Common myeloid progenitor, CD34-positive (primary cell): ENCODE data around the gene CADM2.
"Not testable (repeated sequence)": the region's sequence is repeated elsewhere in the genome, so short reads cannot be mapped to it uniquely, and the experiment has no call there.

Experiments used
- CTCF ChIA-PET: fragments of 350-600 bp; sonication (Branson Sonifier 250); formaldehyde crosslinking; loops from one replicate; lab custom pipeline; 2021; ENCODE audit warnings: antibody characterized with exemption; lab: Charles Lee
- POLR2A ChIA-PET: fragments of 350-600 bp; sonication (Branson Sonifier 250); formaldehyde crosslinking; loops from one replicate; lab custom pipeline; 2021; ENCODE audit warnings: antibody characterized with exemption; lab: Charles Lee
- DNase-seq, 3 donors: peaks; one replicate each; pipeline versions ENCODE4 v3.0.0 to v3.0.0-alpha.2; 2013
- H3K27ac ChIP-seq, 2 experiments: 1 replicate in 1 of 2; 2 replicates in 1 of 2; pipeline ENCODE4 v1.7.0; 2013; ENCODE audit warnings: inconsistent platforms in 2 of 2, low read length in 2 of 2, mild to moderate bottlenecking in 2 of 2, low read depth in 1 of 2, moderate library complexity in 1 of 2; ENCODE audit not compliant: severe bottlenecking in 2 of 2, insufficient read depth in 1 of 2, poor library complexity in 1 of 2
- H3K27me3 ChIP-seq, 5 experiments: replicated peaks in 2 of 5; 1 replicate in 3 of 5; 2 replicates in 2 of 5; pipeline versions ENCODE4 v1.6.1 to v1.7.0; 2013; ENCODE audit warnings: low read length in 4 of 5, mild to moderate bottlenecking in 2 of 5, moderate library complexity in 2 of 5, inconsistent platforms in 1 of 5; ENCODE audit not compliant: insufficient read depth in 5 of 5, control insufficient read depth in 4 of 5
- H3K36me3 ChIP-seq, 4 experiments: 1 replicate in 2 of 4; 2 replicates in 2 of 4; pipeline versions ENCODE4 v1.6.1 to v1.7.0; 2013; ENCODE audit warnings: low read length in 3 of 4, control low read depth in 1 of 4, mild to moderate bottlenecking in 1 of 4; ENCODE audit not compliant: control insufficient read depth in 4 of 4, insufficient read depth in 4 of 4
- H3K4me1 ChIP-seq, 4 experiments: 1 replicate in 3 of 4; 2 replicates in 1 of 4; pipeline versions ENCODE4 v1.6.1 to v1.7.1; 2013; ENCODE audit warnings: low read length in 3 of 4, mild to moderate bottlenecking in 3 of 4, control low read depth in 1 of 4, inconsistent platforms in 1 of 4, moderate library complexity in 1 of 4; ENCODE audit not compliant: control insufficient read depth in 4 of 4, insufficient read depth in 4 of 4; ENCODE audit errors: control extremely low read depth in 1 of 4
- H3K4me3 ChIP-seq, 7 experiments: 1 replicate in 4 of 7; 2 replicates in 3 of 7; pipeline versions ENCODE4 v1.5.1 to v1.7.0; 2013; ENCODE audit warnings: mild to moderate bottlenecking in 7 of 7, low read length in 6 of 7, moderate library complexity in 6 of 7, inconsistent platforms in 2 of 7, low read depth in 2 of 7, control low read depth in 1 of 7; ENCODE audit not compliant: insufficient read depth in 4 of 7, control insufficient read depth in 1 of 7; ENCODE audit errors: extremely low read depth in 1 of 7
- H3K9me3 ChIP-seq, 5 experiments: 1 replicate in 4 of 5; 2 replicates in 1 of 5; pipeline versions ENCODE4 v1.6.1 to v1.7.1; 2013; ENCODE audit warnings: low read length in 4 of 5, mild to moderate bottlenecking in 2 of 5, inconsistent platforms in 1 of 5, low read depth in 1 of 5, moderate library complexity in 1 of 5; ENCODE audit not compliant: control insufficient read depth in 4 of 5, insufficient read depth in 2 of 5; ENCODE audit errors: control extremely low read depth in 1 of 5
- WGBS: methylation state at CpG from one replicate; pipeline ENCODE4 v1.1.5; 2013; ENCODE audit not compliant: insufficient coverage; 5-methylcytosine and 5-hydroxymethylcytosine counted together

CADM2 gene

GRCh38 chr3:85708325-85708724 is 749.5 kb downstream of the CADM2 start:
- H3K9me3 ChIP-seq, H3K4me1 ChIP-seq, CTCF ChIA-PET, H3K27ac ChIP-seq, DNase-seq, H3K4me3 ChIP-seq, POLR2A ChIA-PET, H3K27me3 ChIP-seq, H3K36me3 ChIP-seq: not testable (repeated sequence)
- no CpG with 5 or more reads among the region's 1 CpG for WGBS

GRCh38 chr3:85709346-85709892 is 750.6 kb downstream of the CADM2 start:
- no CpG with 5 or more reads among the region's 2 CpGs for WGBS
- DNase-seq: no peak
- no peak overlapping the region for H3K27ac ChIP-seq
- ChIA-PET POLR2A (no interaction called here), CTCF (no interaction called here)
- H3K9me3 ChIP-seq: no peaks in the 10 kb centered on the region
- no peaks in the 10 kb centered on the region for H3K4me1 ChIP-seq
- H3K27me3 ChIP-seq: no peaks in the 10 kb centered on the region
- H3K4me3 ChIP-seq: no peak overlapping the region
- H3K36me3 ChIP-seq: no peaks in the 10 kb centered on the region

- no peaks in the 10 kb centered on the region for H3K36me3 ChIP-seq
- no peak overlapping the region for H3K4me3 ChIP-seq
- no peak overlapping the region for H3K27ac ChIP-seq
- H3K27me3 ChIP-seq: no peaks in the 10 kb centered on the region
- H3K4me1 ChIP-seq: no peaks in the 10 kb centered on the region
- DNase-seq: peak in 1 of 3 donors; percentile 2
- POLR2A ChIA-PET: no interaction called here
- CTCF ChIA-PET: no interaction called here
- no peaks in the 10 kb centered on the region for H3K9me3 ChIP-seq
- WGBS: no CpG with 5 or more reads among the region's 2 CpGs
Measured at GRCh38 chr3:85710490-85710889, 751.7 kb downstream of the CADM2 start.

GRCh38 chr3:85721409-85722145 is 762.8 kb downstream of the CADM2 start:
- ChIA-PET POLR2A (no interaction called here), CTCF (no interaction called here)
- Histone ChIP-seq H3K27ac (no peak overlapping the region), H3K27me3 (no peaks in the 10 kb centered on the region), H3K4me3 (no peak overlapping the region), H3K36me3 (no peaks in the 10 kb centered on the region), H3K4me1 (no peaks in the 10 kb centered on the region), H3K9me3 (peaks cover 0 to 6% (median 0%) of the 10 kb centered on the region in 5 experiments)
- 97% methylated on average over 8 of the region's 10 CpGs for WGBS
- no peak for DNase-seq

GRCh38 chr3:85725809-85726208 is 767.0 kb downstream of the CADM2 start:
- Histone ChIP-seq H3K27ac (no peak overlapping the region), H3K4me1 (no peaks in the 10 kb centered on the region), H3K9me3 (peaks cover 0 to 6% (median 0%) of the 10 kb centered on the region in 5 experiments), H3K27me3 (no peaks in the 10 kb centered on the region), H3K4me3 (no peak overlapping the region), H3K36me3 (no peaks in the 10 kb centered on the region)
- ChIA-PET POLR2A (no interaction called here), CTCF (no interaction called here)
- no peak for DNase-seq

- Histone ChIP-seq H3K4me3 (no peak overlapping the region), H3K4me1 (no peaks in the 10 kb centered on the region), H3K27ac (no peak overlapping the region), H3K36me3 (no peaks in the 10 kb centered on the region), H3K27me3 (no peaks in the 10 kb centered on the region), H3K9me3 (peaks cover 0 to 6% (median 0%) of the 10 kb centered on the region in 5 experiments)
- CTCF ChIA-PET: no interaction called here
- POLR2A ChIA-PET: no interaction called here
- WGBS: no CpG with 5 or more reads among the region's 2 CpGs
- no peak for DNase-seq
Measured at GRCh38 chr3:85726241-85726640, 767.5 kb downstream of the CADM2 start.

- ChIA-PET CTCF (no interaction called here), POLR2A (no interaction called here)
- H3K4me3 ChIP-seq: no peak overlapping the region
- no peak overlapping the region for H3K27ac ChIP-seq
- H3K9me3 ChIP-seq: no peaks in the 10 kb centered on the region
- H3K36me3 ChIP-seq: no peaks in the 10 kb centered on the region
- no peaks in the 10 kb centered on the region for H3K4me1 ChIP-seq
- 100% methylated on average over 2 of the region's 3 CpGs for WGBS
- DNase-seq: no peak
- no peaks in the 10 kb centered on the region for H3K27me3 ChIP-seq
Measured at GRCh38 chr3:85737846-85738245, 779.1 kb downstream of the CADM2 start.
